ENCODE measurements around the gene CEACAM1.
"Not testable (repeated sequence)": the region's sequence is repeated elsewhere in the genome, so short reads cannot be mapped to it uniquely, and the experiment has no call there.

Gene CEACAM1

GRCh38 chr19:42528354-42529247 lies at the start of gene CEACAM1:
CEACAM1 (minus strand) TSS chr19:42528481; CDS start chr19:42528374, 107 bp downstream.
- no peak for FAIRE-seq

- FAIRE-seq, result no peak
These were observed 48.7 kb upstream of the CEACAM1 start for GRCh38 chr19:42577016-42577415.

DNA sequence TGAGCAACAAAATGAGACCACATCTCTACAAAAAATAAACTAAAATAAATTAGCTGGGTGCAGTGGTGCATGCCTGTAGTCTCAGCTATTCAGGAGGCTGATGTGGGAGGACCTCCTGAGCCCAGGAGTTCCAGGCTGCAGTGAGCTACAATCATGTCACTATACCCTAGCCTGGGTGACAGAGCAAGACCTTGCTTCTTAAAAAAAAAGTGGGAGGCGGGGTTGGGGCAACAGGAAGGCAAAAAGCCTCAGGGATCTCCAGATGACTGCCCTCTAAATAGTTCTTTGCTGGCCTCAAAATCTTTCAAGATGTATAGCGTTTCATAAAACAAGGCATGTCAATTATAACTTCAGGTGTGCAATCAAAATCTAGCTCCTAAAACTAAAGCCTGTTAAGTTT lies 48.0 kb upstream of the CEACAM1 start:
- no peak for FAIRE-seq

DNA sequence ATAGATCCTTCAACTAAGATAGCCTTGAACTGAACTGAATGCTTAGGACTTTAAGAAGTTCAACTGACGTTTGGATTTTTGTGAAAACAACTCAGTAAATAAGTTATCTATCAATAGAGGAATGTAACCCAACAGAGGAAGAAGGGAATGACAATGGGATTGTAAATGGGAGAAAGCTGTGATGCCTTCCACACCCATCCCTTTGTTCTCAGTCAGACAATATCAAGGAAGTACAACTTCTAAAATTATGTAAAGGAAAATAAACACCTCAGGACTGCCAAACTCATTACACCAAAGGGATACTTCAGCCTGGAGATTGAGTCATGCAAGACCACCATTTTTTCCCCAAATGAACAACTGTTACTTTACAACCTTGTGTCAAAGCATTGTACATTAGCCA lies 45.4 kb upstream of the CEACAM1 start:
- no peak for FAIRE-seq

- FAIRE-seq, result no peak
These were observed 42.8 kb upstream of the CEACAM1 start for GRCh38 chr19:42571116-42571515.

DNA sequence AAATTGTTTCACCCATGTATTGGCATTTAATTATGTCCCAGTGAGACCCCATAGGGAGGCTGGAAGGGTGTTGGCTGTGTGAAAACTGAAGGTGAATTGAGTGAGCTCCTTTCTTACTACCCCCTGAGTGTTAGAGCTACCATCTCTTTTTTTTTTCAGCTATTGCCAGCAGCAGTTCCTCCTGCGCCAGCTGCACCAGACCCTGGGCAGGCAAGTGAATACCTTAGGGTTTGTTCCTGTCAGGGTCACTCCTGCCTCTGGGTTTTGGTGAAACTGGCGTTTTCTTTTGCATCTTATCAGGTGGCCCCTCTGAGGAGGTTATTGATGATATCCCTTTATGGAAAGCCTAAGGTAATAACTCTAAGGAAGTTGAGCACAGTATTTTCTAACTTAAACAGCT lies 40.9 kb upstream of the CEACAM1 start:
- FAIRE-seq, result no peak

- FAIRE-seq, result no peak
These were observed 39.7 kb upstream of the CEACAM1 start for GRCh38 chr19:42568006-42568405.

- FAIRE-seq, result no peak
These were observed 39.3 kb upstream of the CEACAM1 start for GRCh38 chr19:42567567-42567966.

DNA sequence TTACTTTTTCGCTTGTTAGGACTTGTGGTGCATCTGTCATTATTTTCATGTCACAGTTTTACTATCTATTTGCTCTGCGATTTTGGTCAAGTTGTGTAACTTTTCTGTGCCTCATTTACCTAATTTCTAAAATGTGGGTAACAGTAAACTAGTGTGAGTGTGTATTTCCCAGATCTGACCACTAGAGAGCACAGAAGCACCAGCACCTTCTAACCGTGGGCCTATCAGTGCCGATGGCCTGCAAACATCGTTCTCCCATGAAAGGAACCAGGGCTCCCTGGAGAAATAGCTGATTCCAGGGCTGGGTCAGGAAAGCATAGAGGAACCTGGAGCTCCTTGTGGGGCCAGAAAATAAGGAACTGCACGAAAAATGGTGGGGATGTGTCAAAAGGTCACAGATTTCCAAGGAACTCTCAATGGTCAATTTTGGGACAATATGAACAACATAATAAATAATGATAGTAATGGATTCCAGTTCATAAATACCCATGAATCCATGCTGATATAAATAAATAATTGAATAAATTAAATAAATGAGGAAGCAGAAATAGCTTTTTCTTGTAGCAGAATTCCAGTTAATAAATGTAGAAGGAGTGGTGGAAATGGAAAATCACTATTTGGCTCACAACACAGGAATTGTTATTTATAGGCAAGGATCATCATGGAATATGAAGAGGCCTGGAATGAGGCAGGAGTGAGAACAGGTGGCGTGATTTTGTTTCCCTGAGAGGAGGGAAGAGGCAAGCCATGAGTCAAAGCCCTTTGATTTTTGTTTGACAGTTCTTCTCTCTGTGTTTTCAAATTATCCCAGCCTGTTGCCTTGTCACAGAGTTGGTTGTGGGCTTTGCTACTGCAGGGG lies 35.3 kb upstream of the CEACAM1 start:
- peak; percentile 63 for FAIRE-seq

GRCh38 chr19:42561512-42561911 lies 33.2 kb upstream of the CEACAM1 start:
- FAIRE-seq, result no peak

DNA sequence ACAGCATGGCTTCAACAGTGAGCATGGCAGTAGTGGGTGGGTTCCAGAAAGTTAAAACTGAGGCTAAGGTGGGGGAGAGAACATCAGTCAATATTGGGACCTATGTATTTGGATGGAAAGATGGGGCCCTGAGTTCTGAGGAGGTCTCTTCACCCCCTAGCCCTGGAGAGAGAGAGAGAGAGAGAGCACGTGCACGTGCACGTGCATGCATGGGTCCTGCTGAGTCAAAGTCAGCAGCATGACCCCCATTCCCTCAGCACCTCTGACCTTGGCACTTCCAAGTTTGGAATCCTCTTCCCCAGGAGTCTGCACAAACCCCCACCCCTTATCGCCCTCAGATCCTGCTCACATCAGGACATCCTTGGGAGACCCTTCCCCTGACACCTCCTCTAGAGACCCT lies 32.5 kb upstream of the CEACAM1 start:
- no peak for FAIRE-seq

DNA sequence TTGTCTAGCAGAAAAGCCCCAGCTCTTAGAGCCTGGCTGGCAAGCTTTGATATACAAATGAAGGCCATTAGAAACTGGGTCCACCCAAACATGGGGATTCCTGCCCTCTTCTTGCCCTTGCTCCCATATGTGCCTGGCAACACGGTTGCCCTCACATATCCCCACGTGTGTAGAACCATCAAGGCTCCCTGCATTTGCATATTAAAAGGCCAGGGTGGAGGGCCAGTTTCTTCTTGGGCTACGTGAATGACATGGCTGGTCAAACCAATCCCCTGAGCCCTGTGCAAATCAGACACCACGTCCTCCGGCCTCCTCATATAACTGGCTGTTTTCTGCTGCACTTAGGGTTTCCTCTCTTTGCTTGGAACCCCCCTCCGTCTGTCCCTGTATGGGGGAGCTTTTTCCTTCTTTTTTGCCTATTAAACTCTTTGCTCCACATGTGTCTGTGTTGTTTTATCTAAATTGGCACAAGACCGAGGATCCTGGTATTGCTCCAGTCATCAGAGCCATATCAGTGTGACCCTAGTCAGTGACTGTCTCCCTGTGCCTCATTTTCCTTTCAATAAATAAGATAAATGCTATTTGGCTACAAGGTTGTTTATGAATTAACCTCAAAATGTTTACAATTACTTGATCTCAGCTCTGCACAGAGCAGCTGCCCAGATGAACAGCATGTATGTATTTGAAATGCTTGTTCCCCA lies 30.3 kb upstream of the CEACAM1 start:
- no peak for FAIRE-seq

DNA sequence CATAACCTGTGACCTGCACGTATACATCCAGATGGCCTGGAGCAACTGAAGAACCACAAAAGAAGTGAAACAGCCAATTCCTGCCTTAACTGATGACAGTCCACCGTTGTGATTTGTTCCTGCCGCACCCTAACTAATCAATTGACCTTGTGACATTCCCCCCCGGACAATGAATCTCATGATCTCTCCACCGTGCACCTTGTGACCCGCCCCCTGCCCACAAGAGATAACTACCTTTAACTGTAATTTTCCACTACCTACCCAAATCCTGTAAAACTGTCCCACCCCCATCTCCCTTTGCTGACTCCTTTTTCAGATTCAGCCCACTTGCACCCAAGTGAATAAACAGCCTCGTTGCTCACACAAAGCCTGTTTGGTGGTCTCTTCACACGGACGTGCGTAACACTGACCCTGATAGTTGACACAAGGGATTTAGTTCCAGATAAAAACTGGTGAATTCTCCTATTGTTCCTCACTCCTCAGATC lies 29.1 kb upstream of the CEACAM1 start:
- FAIRE-seq, result not testable (repeated sequence)

DNA sequence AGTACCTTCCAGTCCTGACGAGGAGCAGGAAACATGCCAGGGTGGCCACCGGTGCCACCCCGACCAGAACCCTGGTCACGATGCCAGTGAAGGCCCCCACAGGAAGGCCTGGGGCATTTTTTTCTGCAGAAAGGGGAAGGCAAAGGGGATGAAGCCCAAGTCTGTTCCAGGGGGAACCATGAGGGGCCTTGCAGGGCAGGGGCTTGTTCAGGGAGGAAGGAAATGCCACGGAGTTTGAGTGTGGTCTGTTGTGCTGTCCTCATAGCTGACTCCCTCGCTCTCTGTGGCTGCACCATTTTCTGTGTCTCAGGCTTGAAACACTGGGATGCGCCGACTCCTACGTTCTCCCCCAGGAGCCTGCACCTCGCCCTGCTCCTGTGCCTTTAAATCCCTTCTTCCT lies 27.5 kb upstream of the CEACAM1 start:
- no peak for FAIRE-seq

DNA sequence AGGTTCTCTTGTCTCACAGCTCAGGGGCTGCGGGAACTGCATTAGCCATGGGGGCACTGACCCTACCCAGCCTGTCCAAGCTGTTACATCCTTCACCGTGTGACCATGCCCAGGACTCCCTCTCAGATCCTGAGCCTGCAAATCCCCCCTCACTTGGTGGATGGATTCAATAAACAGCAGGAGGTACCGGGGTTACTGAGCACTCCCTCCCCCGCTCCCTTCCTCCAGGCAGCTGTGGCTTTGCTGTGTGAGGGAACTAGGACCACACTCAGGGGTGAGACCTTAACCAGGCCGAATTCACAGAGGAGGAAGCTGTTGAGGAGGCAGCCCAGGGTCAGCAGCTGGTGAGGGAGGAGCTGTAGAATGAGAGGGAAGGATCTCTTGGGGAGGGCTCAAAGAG lies 27.0 kb upstream of the CEACAM1 start:
- no peak for FAIRE-seq

DNA sequence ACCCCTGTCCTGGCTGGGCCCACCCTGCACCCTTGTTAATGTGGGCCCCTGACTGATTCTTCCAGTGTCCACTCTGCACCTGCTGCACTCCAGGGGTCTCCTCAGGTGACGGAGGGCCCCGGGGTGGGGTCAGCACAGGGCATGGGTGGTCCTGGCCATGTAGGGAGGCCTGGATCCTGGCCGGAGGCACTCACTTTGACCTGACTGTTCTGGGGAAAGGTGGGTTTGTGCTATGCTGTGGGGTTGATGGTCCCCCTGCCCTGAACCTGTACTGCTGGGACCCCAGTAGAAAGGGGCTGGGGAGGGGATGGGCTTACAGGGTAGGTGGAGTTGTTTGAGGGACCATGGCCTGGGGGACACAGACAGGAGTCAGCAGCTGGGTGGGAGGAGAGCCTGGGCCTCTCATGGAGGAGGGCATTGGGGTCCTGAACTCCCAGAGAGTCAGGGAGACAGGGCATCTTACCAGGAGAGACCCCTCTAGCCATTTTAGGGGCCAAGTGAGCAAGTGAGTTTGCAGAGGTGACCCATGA lies 25.8 kb upstream of the CEACAM1 start:
- FAIRE-seq, result no peak

- no peak for FAIRE-seq
These were observed 25.2 kb upstream of the CEACAM1 start for GRCh38 chr19:42553292-42554045.

DNA sequence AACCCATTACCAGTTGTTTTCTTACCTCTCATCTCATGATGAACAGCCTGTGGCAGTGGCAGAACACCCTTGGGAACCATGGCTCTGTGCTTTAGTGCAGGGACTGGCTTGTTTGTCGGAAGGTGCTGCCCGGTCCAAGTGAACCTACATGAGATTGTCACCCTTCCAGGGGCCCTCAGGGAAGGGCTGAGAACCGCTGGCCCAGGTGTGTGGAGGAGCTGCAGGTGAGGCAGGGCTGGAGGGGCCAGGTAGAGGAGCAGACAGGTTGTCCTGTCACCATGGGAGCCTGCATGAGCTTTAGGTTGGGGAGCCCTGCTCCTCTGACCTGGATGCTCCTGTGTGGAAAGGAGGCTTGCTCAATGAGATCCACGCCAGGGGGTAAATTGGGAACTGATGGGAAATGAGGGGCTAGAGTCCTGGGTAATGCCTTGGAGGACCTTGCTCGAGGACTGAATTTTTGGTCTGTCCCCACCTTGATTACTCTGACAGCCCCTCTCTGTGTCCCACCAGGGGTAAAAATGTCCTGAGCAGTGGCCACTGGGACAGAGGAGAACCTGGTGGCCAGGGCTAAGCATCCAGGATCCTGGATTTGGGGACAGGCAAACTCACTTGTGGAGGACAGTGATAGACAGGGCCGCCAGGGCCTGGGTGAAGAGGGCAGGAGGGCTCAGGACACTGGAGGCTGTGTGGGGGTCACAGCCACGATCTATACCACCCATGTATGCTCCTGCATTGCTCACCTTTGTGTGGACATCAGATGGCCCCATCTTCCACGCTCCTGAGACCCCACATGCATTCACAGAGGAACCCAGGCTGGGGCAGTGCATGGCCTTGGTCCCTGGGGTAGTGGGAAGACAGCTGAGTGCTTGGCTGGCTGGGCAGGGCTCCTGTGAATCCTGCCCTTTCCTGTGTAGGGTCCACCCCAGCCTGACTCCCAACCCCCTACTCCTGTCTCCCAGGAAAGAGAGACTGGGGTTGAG lies 24.1 kb upstream of the CEACAM1 start:
- no peak for FAIRE-seq

GRCh38 chr19:42550521-42550920 lies 22.2 kb upstream of the CEACAM1 start:
- not testable (repeated sequence) for FAIRE-seq

GRCh38 chr19:42549067-42549466 lies 20.8 kb upstream of the CEACAM1 start:
- not testable (repeated sequence) for FAIRE-seq

GRCh38 chr19:42548552-42548951 lies 20.3 kb upstream of the CEACAM1 start:
- FAIRE-seq, result no peak

Measured in TTC549 (cell line).